Activated CD8-positive, alpha-beta memory T cell treated with anti-CD3 and anti-CD28 coated beads for 24 hours (primary cell): ENCODE results near the gene TMEM33.

Experiments used
- DNase-seq: peaks from one replicate; pipeline ENCODE4 v3.0.0-alpha.2; 2020

The TMEM33 gene

DNA sequence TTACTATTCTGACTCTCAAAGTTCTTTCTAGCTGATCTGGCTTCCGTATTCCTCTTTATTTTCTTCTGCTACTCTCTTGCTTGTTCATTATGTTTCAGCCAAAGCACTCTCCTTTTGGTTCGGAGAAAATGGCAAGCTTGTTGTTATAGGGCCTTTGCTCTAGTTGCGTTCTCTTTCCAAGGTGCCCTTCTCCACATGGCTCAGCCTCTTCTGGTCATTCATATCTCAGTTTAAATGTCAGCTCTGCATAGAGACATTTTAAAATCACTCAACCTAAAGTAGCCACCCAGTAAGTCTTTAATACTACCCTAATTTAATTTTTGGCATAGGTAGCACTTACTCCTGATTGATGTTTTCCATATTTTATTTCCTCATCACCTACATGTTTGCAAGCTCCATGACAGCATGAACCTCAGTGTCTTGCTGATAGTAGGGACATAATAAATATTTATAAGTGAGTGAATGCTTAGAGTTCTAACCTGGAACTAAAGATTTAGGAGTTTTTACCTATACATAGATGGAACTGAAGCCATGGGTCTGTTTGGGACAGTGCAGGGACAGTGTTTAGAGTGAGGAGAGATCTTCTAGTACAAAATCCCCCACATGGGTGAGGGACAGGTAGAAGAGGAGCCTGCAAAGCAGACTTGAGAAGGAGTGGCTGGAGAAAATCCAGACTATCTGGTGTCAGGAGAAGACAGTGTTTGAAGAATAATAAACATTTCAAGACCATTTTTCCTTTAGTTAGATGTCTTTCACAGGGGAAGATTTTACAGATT, 73.0 kb downstream of the TMEM33 start:
- no peak for DNase-seq
